ENCODE results near the gene AKAP11. TPM values are rescaled to one million over a fixed set of nuclear protein-coding genes. Genes with fewer than 3 reads are reported as not detected.

AKAP11 gene
- total and polyA plus RNA-seq, 2 of the 8 experiments (the other 6 are each of a cell fraction or from before 2014, with no cell fraction given): 4.5 to 21.9 TPM

- H2AK5ac ChIP-seq (ENCODE audit: low read depth, low read length): no peak overlapping the region
- 0 out of 2 replicates have a peak overlapping the region, but pooled peaks have one; percentile 10 for H3K18ac ChIP-seq (ENCODE audit: extremely low read depth, low read length)
- peaks cover 2 to 42% of the 10 kb centered on the region in 2 experiments; a peak in 3 of 4 replicates for H3K79me2 ChIP-seq (ENCODE audit: control insufficient read depth in 1 of 2, insufficient read depth in 2 of 2, low read length in 2 of 2)
- H3K36me3 ChIP-seq (ENCODE audit: control insufficient read depth in 2 of 4, insufficient read depth in 4 of 4, low read length in 3 of 4): no peaks in the 10 kb centered on the region
- peaks cover 6% of the 10 kb centered on the region; the same call in 1 of the 2 replicates for H3K79me1 ChIP-seq (ENCODE audit: low read depth, low read length)
- peak; percentile 58 for FAIRE-seq
- H3K56ac ChIP-seq (replicated peaks; ENCODE audit: insufficient read length, low read depth, low read length): peak overlapping the region; percentile 32
- no peaks in the 10 kb centered on the region for H4K20me1 ChIP-seq (replicated peaks in 1 of 2; ENCODE audit: control insufficient read depth in 1 of 2, insufficient read depth in 2 of 2, low read length in 2 of 2)
- no peak overlapping the region for H3K14ac ChIP-seq (ENCODE audit: insufficient read length)
- H2BK15ac ChIP-seq (ENCODE audit: low read length): no peak overlapping the region
- no peak overlapping the region for H3K23ac ChIP-seq (ENCODE audit: insufficient read length)
- H2BK5ac ChIP-seq (ENCODE audit: low read depth, low read length): no peak overlapping the region; the same call in 1 of the 2 replicates
- no peak overlapping the region for H3K4ac ChIP-seq (replicated peaks; ENCODE audit: insufficient read length, low read depth, low read length)
- 1% methylated on average over 30 of the region's 57 CpGs; no CpG with 5 or more reads in 1 of the 2 experiments for WGBS, 2 experiments (ENCODE audit: extremely low coverage in 1 of 2, insufficient coverage in 1 of 2, insufficient read length in 1 of 2, insufficient replicate concordance in 2 of 2, low coverage in 1 of 2, low lambda C conversion rate in 2 of 2, missing lambda C conversion rate in 1 of 2)
- H4K91ac ChIP-seq (replicated peaks; ENCODE audit: insufficient read length, low read length): no peak overlapping the region
- H2BK20ac ChIP-seq (ENCODE audit: low read length): no peak overlapping the region
- ChIA-PET POLR2A (ENCODE audit: partially characterized antibody) (interaction anchor here (0.7 to 2.4 kb wide), 6 partner anchors 9 to 49 kb away, joined by 3 to 12 read pairs (median 7); no protein-coding TSS in a partner anchor), CTCF (ENCODE audit: partially characterized antibody) (interaction anchor here (1.0 to 1.5 kb wide), 2 partner anchors 19 to 102 kb away, joined by 3 read pairs; no protein-coding TSS in a partner anchor)
- H3K23me2 ChIP-seq (ENCODE audit: low read depth, low read length): peaks cover 3% of the 10 kb centered on the region; the same call in 1 of the 2 replicates
- peaks cover 0 to 8% of the 10 kb centered on the region in 2 experiments; a peak in 1 of 4 replicates for H3K9me3 ChIP-seq (ENCODE audit: insufficient read depth in 2 of 2, low read depth in 1 of 2, low read length in 1 of 2)
- no peak overlapping the region for H4K5ac ChIP-seq (ENCODE audit: insufficient read length, low read depth, low read length)
- H3K4me2 ChIP-seq (ENCODE audit: insufficient read depth in 1 of 2, low read depth in 2 of 2, low read length in 2 of 2): peak overlapping the region; percentile 38 to 64
- peak overlapping the region in 3 of 4 experiments; percentile 39 to 78 (median 73); a peak in 6 of 7 replicates for H3K9ac ChIP-seq (replicated peaks in 1 of 4; ENCODE audit: extremely low read depth in 1 of 4, low read depth in 3 of 4, low read length in 3 of 4)
- peak; percentile 89 to 96 for DNase-seq (ENCODE audit: low read depth in 1 of 2, low spot score in 2 of 2)
- H3K4me1 ChIP-seq (replicated peaks in 1 of 4; ENCODE audit: control insufficient read depth in 3 of 4, insufficient read depth in 4 of 4, low read length in 3 of 4): peaks cover 0 to 9% (median 2%) of the 10 kb centered on the region in 4 experiments; a peak in 2 of 7 replicates
- peak overlapping the region; percentile 62 to 75 (median 68) for H3K4me3 ChIP-seq (ENCODE audit: extremely low read depth in 1 of 4, insufficient read depth in 2 of 4, low read depth in 3 of 4, low read length in 4 of 4)
- H2BK12ac ChIP-seq (ENCODE audit: low read depth, low read length): no peak overlapping the region
- no peaks in the 10 kb centered on the region for H3K27me3 ChIP-seq (replicated peaks in 1 of 4; ENCODE audit: control insufficient read depth in 3 of 4, extremely low read depth in 1 of 4, insufficient read depth in 3 of 4, low read length in 3 of 4)
- peak overlapping the region; percentile 54; the same call in 1 of the 2 replicates for H2AFZ ChIP-seq (ENCODE audit: low read length)
- peak overlapping the region; percentile 83; the same call in 1 of the 2 replicates for H3K27ac ChIP-seq (ENCODE audit: low read depth, low read length)
- H4K8ac ChIP-seq (ENCODE audit: extremely low read depth, insufficient read depth, low read length): no peak overlapping the region; the same call in 1 of the 2 replicates
- no peak overlapping the region for H2BK120ac ChIP-seq (replicated peaks; ENCODE audit: low read depth, low read length)
- no peak for TF ChIP-seq KDM1A (IDR thresholded peaks at IDR 0.05; ENCODE audit: borderline replicate concordance, low read length)
- no peak for TF ChIP-seq CBX8 (IDR thresholded peaks at IDR 0.05; ENCODE audit: borderline replicate concordance, low read depth, low read length)
- TF ChIP-seq E2F6 (IDR thresholded peaks at IDR 0.05): peak; percentile 94
- TF ChIP-seq MAFK (IDR thresholded peaks at IDR 0.05; ENCODE audit: low read depth, low read length): no peak
- TF ChIP-seq CEBPB (IDR thresholded peaks at IDR 0.05; ENCODE audit: low read depth, low read length): no peak
- TF ChIP-seq CBX5 (IDR thresholded peaks at IDR 0.05; ENCODE audit: low read depth, low read length): no peak
- TF ChIP-seq KDM5A (IDR thresholded peaks at IDR 0.05; ENCODE audit: low read length): no peak
- no peak for TF ChIP-seq SIX5 (IDR thresholded peaks at IDR 0.05; ENCODE audit: low read depth, low read length)
- TF ChIP-seq SP2 (IDR thresholded peaks at IDR 0.05; ENCODE audit: low read length): no peak
- TF ChIP-seq SUZ12 (IDR thresholded peaks at IDR 0.05; ENCODE audit: low read length): no peak
- TF ChIP-seq POU5F1 (IDR thresholded peaks at IDR 0.05; ENCODE audit: low read depth, low read length): 0 out of 2 replicates have a peak, but pooled peaks have one; percentile 13
Measured at GRCh38 chr13:42271337-42272114, 426 bp upstream of the AKAP11 start.
